K562 (cell line): ENCODE data around the gene ROMO1. TPM values are rescaled to one million over a fixed set of nuclear protein-coding genes. Genes with fewer than 3 reads are reported as not detected.

ENCODE experiments used
- C11orf30 ChIP-seq: fragments of 450-650 bp; IDR thresholded peaks from 2 replicates; pipeline ENCODE4 v1.6.1; 2016; ENCODE audit warnings: low read depth, mild to moderate bottlenecking
- CLOCK ChIP-seq: fragments of 250-450 bp; sonication (Bioruptor Pico); IDR thresholded peaks from 2 replicates; pipeline ENCODE4 v1.4.0; 2020; ENCODE audit warnings: mild to moderate bottlenecking, moderate library complexity, borderline replicate concordance
- EP400 ChIP-seq: fragments of 450-650 bp; IDR thresholded peaks from 2 replicates; pipeline ENCODE4 v1.6.1; 2017; ENCODE audit warnings: antibody characterized with exemption, mild to moderate bottlenecking, moderate library complexity
- FOXK2 ChIP-seq, 2 experiments: fragments of 450-650 bp; IDR thresholded peaks in 1 of 2; conservative IDR thresholded peaks in 1 of 2; 2 replicates each; pipeline ENCODE4 v1.6.1; 2016; ENCODE audit warnings: low read depth in 2 of 2, mild to moderate bottlenecking in 1 of 2
- ID3 ChIP-seq, 2 experiments: fragments of 250-450 bp in 1 of 2; fragments of 450-650 bp in 1 of 2; sonication (Bioruptor Pico) in 1 of 2; IDR thresholded peaks; 2 replicates each; pipeline versions ENCODE4 v1.6.1 to v1.8.0; 2016 to 2021; ENCODE audit warnings: mild to moderate bottlenecking in 2 of 2, moderate library complexity in 2 of 2, missing compliant biosample characterization in 1 of 2, missing genetic modification characterization in 1 of 2
- IRF2 ChIP-seq: sonication (generic); formaldehyde crosslinking; IDR thresholded peaks from 2 replicates; pipeline ENCODE4 v1.8.1; 2022; ENCODE audit warnings: mild to moderate bottlenecking, missing genetic modification reagents
- KDM1A ChIP-seq, 2 experiments: fragments of 450-650 bp; IDR thresholded peaks; 2 replicates each; pipeline ENCODE4 v1.6.1; 2016; ENCODE audit warnings: mild to moderate bottlenecking in 2 of 2
- NFXL1 ChIP-seq: fragments of 450-650 bp; formaldehyde crosslinking; IDR thresholded peaks from 2 replicates; pipeline ENCODE4 v1.4.0; 2021; ENCODE audit warnings: mild to moderate bottlenecking
- SIRT6 ChIP-seq: IDR thresholded peaks from one replicate; pipeline ENCODE4 v1.6.1; 2012; ENCODE audit warnings: low read depth, mild to moderate bottlenecking, control low read depth, inconsistent platforms, low read length, moderate library complexity
- XRCC4 ChIP-seq: IDR thresholded peaks from one replicate; pipeline ENCODE4 v1.6.1; 2011; ENCODE audit not compliant: insufficient read depth, insufficient read length; ENCODE audit errors: extremely low read depth
- YY1 ChIP-seq, 3 experiments: IDR thresholded peaks; 2 replicates each; pipeline ENCODE4 v1.6.1; 2011; ENCODE audit warnings: low read length in 2 of 3, mild to moderate bottlenecking in 2 of 3, moderate library complexity in 2 of 3, borderline replicate concordance in 1 of 3, control low read depth in 1 of 3, low read depth in 1 of 3; ENCODE audit not compliant: insufficient read depth in 3 of 3, insufficient replicate concordance in 2 of 3, control insufficient read depth in 1 of 3, insufficient read length in 1 of 3; ENCODE audit errors: extremely low read depth in 1 of 3
- ZBTB2 ChIP-seq: fragments of 450-650 bp; IDR thresholded peaks from 2 replicates; pipeline ENCODE4 v1.6.1; 2016; ENCODE audit warnings: antibody characterized with exemption
- ZBTB33 ChIP-seq: sonication (generic); formaldehyde crosslinking; IDR thresholded peaks from 2 replicates; pipeline ENCODE4 v1.8.1; 2023; ENCODE audit warnings: mild to moderate bottlenecking, missing genetic modification reagents
- ZC3H11A ChIP-seq: IDR thresholded peaks from 2 replicates; pipeline ENCODE4 v1.6.1; 2012; ENCODE audit warnings: low read depth, low read length, improper control_type of control experiment
- ZNF551 ChIP-seq: fragments of 250-450 bp; sonication (Bioruptor Pico); IDR thresholded peaks from 2 replicates; pipeline ENCODE4 v1.5.0; 2021; ENCODE audit warnings: mild to moderate bottlenecking, moderate library complexity
- ZNF644 ChIP-seq: fragments of 200-800 bp; sonication (Bioruptor generic); IDR thresholded peaks from 2 replicates; pipeline ENCODE4 v1.6.1; 2016; ENCODE audit warnings: low read depth, missing genetic modification characterization, missing compliant biosample characterization
- ZNF79 ChIP-seq: fragments of 250-450 bp; sonication (Bioruptor Pico); IDR thresholded peaks from 2 replicates; pipeline ENCODE4 v1.4.0; 2020; ENCODE audit warnings: low read depth, mild to moderate bottlenecking, moderate library complexity
- polyA plus RNA-seq, 8 experiments: library from polyadenylated mRNA; depleted of rRNA in 4 of 8; stranded (reverse) in 5 of 8; unstranded in 3 of 8; fragments of >200 nt; fragmentation: Nextera tagmentation in 2 of 8; fragmentation: Illumina TruSeq in 1 of 8; extraction: Ambion mirVana in 2 of 8; extraction: Trizol in 1 of 8; gene quantifications; 2 replicates each; pipeline versions ENCODE4 v1.2.1 to v1.2.3, GENCODE V29; 2011 to 2014; ENCODE audit warnings: inconsistent platforms in 1 of 8, missing spikeins in 1 of 8
- total RNA-seq, 7 experiments: library from RNA; depleted of rRNA in 6 of 7; stranded (reverse); fragments of >200 nt in 6 of 7; fragmentation: Illumina TruSeq in 2 of 7; extraction: Trizol in 2 of 7; gene quantifications; 2 replicates each; pipeline versions ENCODE4 v1.2.1 to v1.2.3, GENCODE V29; 2011 to 2021; ENCODE audit warnings: low replicate concordance in 1 of 7

The ROMO1 gene
- total and polyA plus RNA-seq, 9 of the 15 experiments (the other 6 are each of a cell fraction or from before 2014, with no cell fraction given), result 31.8 to 741 (median 226) TPM

GRCh38 chr20:35741892-35742740 is 42.9 kb downstream of the ROMO1 start, which contains the start of gene RBM39 (continued):
- TF ChIP-seq IRF2 (CRISPR knock-in tag), result no peak
- no peak for TF ChIP-seq SIRT6
- TF ChIP-seq NFXL1 (CRISPR knock-in tag), result no peak
- TF ChIP-seq ZBTB2, result no peak
- TF ChIP-seq XRCC4, result no peak
- peak; percentile 52 for TF ChIP-seq C11orf30
- no peak for TF ChIP-seq ZNF551 (CRISPR knock-in tag)
- TF ChIP-seq ID3 (CRISPR knock-in tag; IDR thresholded peaks at IDR 0.05), result no peak
- TF ChIP-seq ID3 (tag; IDR thresholded peaks at IDR 0.05), result peak; percentile 37; the same call in 1 of the 2 replicates
- no peak for TF ChIP-seq ZBTB33 (CRISPR knock-in tag)
- TF ChIP-seq YY1 (IDR thresholded peaks at IDR 0.05; ENCODE audit: borderline replicate concordance in 1 of 3, control insufficient read depth in 1 of 3, extremely low read depth in 1 of 3, insufficient read depth in 3 of 3, insufficient read length in 1 of 3, insufficient replicate concordance in 2 of 3, low read depth in 1 of 3, low read length in 2 of 3), result peak; percentile 89 to 98 (median 93)
- no peak for TF ChIP-seq ZC3H11A
- TF ChIP-seq KDM1A (IDR thresholded peaks at IDR 0.05), result no peak
- TF ChIP-seq ZNF79 (CRISPR knock-in tag), result no peak
- TF ChIP-seq CLOCK (CRISPR knock-in tag), result no peak
- peak; percentile 89 for TF ChIP-seq FOXK2 (conservative IDR thresholded peaks at IDR 0.05 in 1 of 2, IDR thresholded peaks at IDR 0.05 in 1 of 2; ENCODE audit: low read depth in 2 of 2)
- TF ChIP-seq EP400, result peak; percentile 100
- TF ChIP-seq ZNF644 (tag), result peak; percentile 68; the same call in 1 of the 2 replicates
